Measurements from ENCODE around the gene STPG4.
"Not testable (repeated sequence)": the region's sequence is repeated elsewhere in the genome, so short reads cannot be mapped to it uniquely, and the experiment has no call there.

Gene STPG4

GRCh38 chr2:47177043-47177565 is 22.0 kb upstream of the STPG4 start:
- TF ChIP-seq, protein P1, sequence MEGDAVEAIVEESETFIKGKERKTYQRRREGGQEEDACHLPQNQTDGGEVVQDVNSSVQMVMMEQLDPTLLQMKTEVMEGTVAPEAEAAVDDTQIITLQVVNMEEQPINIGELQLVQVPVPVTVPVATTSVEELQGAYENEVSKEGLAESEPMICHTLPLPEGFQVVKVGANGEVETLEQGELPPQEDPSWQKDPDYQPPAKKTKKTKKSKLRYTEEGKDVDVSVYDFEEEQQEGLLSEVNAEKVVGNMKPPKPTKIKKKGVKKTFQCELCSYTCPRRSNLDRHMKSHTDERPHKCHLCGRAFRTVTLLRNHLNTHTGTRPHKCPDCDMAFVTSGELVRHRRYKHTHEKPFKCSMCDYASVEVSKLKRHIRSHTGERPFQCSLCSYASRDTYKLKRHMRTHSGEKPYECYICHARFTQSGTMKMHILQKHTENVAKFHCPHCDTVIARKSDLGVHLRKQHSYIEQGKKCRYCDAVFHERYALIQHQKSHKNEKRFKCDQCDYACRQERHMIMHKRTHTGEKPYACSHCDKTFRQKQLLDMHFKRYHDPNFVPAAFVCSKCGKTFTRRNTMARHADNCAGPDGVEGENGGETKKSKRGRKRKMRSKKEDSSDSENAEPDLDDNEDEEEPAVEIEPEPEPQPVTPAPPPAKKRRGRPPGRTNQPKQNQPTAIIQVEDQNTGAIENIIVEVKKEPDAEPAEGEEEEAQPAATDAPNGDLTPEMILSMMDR (IDR thresholded peaks at IDR 0.05; ENCODE audit: extremely low read depth, insufficient read depth, missing control alignments) = no peak
- DNase-seq (ENCODE audit: low spot score) = peak; percentile 31
- in situ Hi-C loops (cut with MboI; ENCODE audit: low pct_unique_long_range_greater_than_20kb, low sequenced_read_pairs, unreplicated experiment) = no loop called here

DNA sequence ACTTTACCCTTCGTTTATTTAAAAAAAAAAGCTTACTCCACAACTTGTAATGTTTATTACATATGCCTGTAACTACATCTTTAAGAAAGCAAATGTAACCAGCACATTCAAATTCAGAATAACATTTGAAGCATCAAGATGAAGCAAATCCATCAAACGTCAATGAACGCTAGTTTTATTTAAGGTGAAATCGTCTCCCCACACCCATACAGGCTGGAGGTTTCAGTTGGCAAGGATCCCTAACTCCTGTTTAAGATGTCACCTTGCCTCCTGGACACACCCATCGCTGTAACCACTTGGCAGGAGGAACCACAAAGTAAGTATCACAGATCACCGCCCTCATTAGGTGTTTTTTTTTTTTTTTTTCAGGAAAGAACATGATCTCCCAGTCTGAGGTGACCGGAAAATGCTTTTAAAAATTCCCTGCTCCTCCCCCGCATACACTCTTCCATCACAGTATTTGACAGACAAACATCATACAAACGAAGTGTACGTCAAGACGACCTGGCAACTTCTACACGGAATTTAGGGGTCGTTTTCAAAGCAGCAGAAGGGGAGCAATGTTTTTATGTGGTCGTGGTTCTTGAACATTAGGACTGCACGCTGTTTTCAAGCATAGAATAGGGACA is 19.7 kb upstream of the STPG4 start:
- in situ Hi-C loops (cut with MboI; ENCODE audit: low pct_unique_long_range_greater_than_20kb, low sequenced_read_pairs, unreplicated experiment) = no loop called here
- TF ChIP-seq, protein P1 (IDR thresholded peaks at IDR 0.05; ENCODE audit: extremely low read depth, insufficient read depth, missing control alignments) = no peak
- DNase-seq (ENCODE audit: low spot score) = peak; percentile 39

GRCh38 chr2:47173986-47174732 is 19.1 kb upstream of the STPG4 start:
- no peak for DNase-seq (ENCODE audit: low spot score)
- in situ Hi-C loops (cut with MboI; ENCODE audit: low pct_unique_long_range_greater_than_20kb, low sequenced_read_pairs, unreplicated experiment) = no loop called here
- TF ChIP-seq, protein P1 (IDR thresholded peaks at IDR 0.05; ENCODE audit: extremely low read depth, insufficient read depth, missing control alignments) = no peak

DNA sequence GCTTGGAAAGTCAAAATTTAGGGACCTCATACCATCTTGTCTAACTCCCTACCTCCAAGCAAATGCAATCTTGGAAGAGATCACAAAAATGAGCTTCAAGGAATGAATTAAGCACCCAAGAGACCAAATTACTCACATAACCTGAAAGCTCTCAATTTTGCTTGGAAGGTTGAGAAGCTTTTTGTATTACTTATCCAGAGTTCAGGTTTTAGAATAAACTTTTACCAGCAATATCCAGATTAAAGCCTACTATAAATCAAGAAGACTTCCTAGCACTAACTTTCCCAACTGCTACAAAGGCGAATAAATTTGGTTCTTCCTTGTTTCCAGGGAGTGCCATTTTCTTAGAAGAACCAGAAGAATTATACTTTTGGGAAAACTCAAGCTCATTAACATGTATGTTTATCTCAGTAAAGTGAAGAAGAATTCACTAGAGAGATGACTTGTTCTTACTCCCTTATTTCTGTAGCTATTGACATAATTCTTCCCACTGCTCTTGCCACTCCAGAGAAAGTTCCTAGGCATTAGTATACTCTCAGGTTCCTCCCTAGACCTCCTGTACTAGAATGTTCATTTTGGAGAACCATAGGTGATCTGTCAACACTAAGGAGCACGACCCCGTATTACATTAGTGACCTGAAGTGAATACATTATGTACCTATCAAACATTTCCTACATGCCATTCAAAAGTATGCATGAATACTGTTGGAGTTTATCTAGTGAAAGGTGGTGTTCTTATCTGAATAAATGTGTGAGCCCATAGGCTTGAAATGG is 18.0 kb upstream of the STPG4 start:
- in situ Hi-C loops (cut with MboI; ENCODE audit: low pct_unique_long_range_greater_than_20kb, low sequenced_read_pairs, unreplicated experiment) = no loop called here
- no peak for DNase-seq (ENCODE audit: low spot score)
- TF ChIP-seq, protein P1 (IDR thresholded peaks at IDR 0.05; ENCODE audit: extremely low read depth, insufficient read depth, missing control alignments) = no peak

DNA sequence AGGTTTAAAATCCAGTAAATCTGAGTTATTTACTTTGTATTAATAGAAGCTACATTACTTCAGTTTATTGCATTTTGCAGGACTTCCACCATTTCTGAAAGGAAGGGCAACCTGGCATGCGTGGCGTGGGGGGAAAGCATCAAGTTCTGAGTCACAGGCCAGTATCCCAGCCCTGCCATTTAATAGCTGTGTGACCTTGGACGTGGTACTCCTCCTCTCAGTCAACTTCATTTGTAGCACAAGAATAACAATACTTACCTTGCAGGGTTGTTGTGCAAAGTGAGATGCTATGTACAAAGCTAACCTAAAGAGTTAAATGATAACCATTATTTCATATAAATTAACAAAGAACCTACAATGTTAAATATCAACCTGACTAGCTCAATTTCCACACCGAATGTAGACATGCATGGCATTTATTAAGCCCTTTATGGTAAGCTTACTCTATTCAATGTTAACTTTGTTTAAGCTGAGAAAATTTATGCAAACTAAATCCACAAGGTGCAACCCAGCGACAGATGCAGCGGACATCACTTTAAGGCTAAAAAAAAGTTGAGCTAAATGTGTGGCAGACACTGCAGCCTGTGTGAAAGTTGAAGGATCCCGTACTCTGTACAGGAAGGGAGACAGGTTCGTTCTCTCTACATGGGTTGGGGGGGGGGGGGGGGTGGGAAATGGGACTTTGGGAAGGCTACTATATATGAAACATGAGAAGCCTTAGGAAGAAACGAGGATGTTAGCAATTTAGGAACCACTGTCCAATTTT is 17.2 kb upstream of the STPG4 start:
- in situ Hi-C loops (cut with MboI; ENCODE audit: low pct_unique_long_range_greater_than_20kb, low sequenced_read_pairs, unreplicated experiment) = no loop called here
- DNase-seq (ENCODE audit: low spot score) = no peak
- TF ChIP-seq, protein P1 (IDR thresholded peaks at IDR 0.05; ENCODE audit: extremely low read depth, insufficient read depth, missing control alignments) = no peak

GRCh38 chr2:47169784-47170183 is 14.7 kb upstream of the STPG4 start:
- DNase-seq (ENCODE audit: low spot score) = no peak
- in situ Hi-C loops (cut with MboI; ENCODE audit: low pct_unique_long_range_greater_than_20kb, low sequenced_read_pairs, unreplicated experiment) = no loop called here
- TF ChIP-seq, protein P1 (IDR thresholded peaks at IDR 0.05; ENCODE audit: extremely low read depth, insufficient read depth, missing control alignments) = no peak

DNA sequence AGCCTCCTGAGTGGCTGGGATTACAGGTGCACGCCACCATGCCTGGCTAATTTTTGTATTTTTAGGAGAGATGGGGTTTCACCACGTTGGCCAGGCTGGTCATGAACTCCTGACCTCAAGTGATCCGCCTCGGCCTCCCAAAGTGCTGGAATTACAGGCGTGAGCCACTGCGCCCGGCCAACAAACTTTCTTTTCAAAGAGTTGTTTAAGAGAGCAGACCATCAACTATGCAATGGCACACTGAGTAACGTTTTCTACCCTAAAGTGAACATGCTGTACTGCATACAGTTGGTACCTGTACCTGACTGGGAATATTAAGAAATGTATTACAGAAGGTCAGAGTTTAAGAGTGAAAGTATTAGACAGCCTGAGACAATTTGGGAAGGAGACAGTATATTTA is 13.8 kb upstream of the STPG4 start:
- in situ Hi-C loops (cut with MboI; ENCODE audit: low pct_unique_long_range_greater_than_20kb, low sequenced_read_pairs, unreplicated experiment); DNase-seq (ENCODE audit: low spot score): not testable (repeated sequence)
